ENCODE results near the gene PTPRZ1.

GRCh38 chr7:121919986-121920385 lies 47.0 kb downstream of the PTPRZ1 start:
- no peak for TF ChIP-seq CTCF (conservative IDR thresholded peaks at IDR 0.05 in 1 of 2, IDR thresholded peaks at IDR 0.05 in 1 of 2; ENCODE audit: extremely low read depth in 1 of 2, insufficient read depth in 1 of 2, low read depth in 1 of 2, low read length in 2 of 2)
- no peak for TF ChIP-seq EZH2 (IDR thresholded peaks at IDR 0.05; ENCODE audit: borderline replicate concordance, low read length)

All from mammary epithelial cell (primary cell).